Superior temporal gyrus (tissue), 1 donor: ENCODE measurements around the gene DUSP16.
"Not testable (repeated sequence)": the region's sequence is repeated elsewhere in the genome, so short reads cannot be mapped to it uniquely, and the experiment has no call there.

Experiments used
- DNase-seq: peaks from one replicate; pipeline ENCODE4 v3.0.0-alpha.2; 2016; ENCODE audit errors: extremely low spot score

DUSP16 gene

DNA sequence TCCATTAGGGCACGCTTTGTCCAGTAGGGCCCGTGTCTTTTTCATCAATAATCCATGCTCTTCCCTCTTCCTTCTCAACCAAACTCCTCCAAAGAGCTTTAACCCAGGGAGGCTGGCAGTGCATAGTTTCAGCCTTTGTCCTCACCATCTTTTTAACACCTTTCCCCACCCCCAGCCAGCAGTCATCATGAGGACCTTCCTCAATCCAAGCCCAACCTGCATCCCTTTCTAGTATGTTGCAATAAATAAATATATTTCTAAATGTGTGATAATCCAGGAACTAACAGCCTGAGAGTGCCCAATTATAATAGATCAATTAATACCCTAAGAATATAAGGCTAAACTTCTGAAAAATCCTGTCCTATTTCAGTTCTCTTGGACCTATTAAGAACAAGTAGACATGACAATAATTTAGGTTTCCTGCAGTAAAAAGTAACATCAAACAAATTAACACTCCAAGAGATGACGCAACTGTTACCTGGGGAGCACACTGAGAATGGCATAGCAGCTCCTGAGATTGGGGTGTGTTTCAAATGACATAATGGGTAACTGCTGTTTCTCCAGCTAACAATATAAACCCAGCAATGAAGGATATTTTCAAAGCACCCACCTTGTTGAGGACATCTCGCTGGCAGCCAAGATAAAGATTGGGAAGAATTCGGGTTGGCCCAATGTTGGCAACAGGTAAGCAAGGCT is 62.6 kb downstream of the DUSP16 start:
- DNase-seq = no peak

DNA sequence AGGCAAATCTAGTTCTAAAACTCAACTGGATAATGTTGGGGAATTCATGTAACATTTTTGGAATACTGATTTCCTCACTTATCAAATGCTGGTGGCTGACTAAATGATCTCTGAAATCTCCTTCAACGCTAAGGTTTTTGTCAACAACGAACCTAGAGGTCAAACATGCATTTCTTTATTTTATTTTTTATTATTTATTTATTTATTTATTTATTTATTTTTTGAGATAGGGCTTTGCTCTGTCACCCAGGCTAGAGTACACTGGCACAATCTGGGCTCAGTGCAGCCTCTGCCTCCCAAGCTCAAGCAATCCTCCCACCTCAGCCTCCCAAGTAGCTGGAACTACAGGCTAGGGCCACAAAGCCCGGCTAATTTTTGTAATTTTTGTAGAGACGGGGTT is 64.5 kb downstream of the DUSP16 start:
- DNase-seq = no peak

DNA sequence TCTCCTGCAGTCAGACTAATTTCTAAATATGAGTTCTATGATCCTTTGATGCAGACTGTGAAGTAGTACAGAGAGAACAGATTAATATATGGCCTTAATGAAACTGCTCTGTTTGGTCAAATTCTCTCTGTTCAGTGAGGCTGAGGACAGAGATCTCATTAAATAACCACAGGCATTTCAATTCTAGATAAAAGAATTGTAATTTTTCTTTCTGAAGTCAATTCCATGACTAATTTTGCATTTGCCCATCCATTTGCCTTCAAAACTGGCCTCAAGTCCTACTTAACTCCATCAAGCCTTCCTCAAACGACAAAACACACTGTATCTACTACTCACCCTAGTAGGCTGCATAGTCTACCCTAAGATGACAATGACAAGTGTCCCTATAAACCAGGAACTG is 67.1 kb downstream of the DUSP16 start:
- DNase-seq = no peak

- DNase-seq = no peak
Observed at GRCh38 chr12:12492547-12492946, 70.1 kb downstream of the DUSP16 start.

DNA sequence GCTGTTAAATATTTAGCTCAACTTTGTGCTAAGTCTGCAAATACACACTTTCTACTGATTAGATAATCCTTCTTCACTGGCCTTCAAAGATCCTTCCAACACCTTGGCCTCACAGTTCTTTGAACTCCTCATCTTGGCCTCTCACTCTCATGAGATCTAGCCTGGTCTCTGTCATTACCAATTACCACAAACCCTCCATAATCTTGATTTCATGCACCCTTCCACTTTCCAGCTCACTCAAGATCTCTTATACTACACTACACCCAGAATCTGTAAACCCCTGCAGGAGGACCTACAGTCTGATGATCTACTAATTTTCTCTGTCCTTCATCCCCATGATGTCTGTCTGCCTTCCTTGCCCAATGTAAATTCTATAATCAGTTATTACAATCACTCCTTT is 71.1 kb downstream of the DUSP16 start:
- DNase-seq = no peak

DNA sequence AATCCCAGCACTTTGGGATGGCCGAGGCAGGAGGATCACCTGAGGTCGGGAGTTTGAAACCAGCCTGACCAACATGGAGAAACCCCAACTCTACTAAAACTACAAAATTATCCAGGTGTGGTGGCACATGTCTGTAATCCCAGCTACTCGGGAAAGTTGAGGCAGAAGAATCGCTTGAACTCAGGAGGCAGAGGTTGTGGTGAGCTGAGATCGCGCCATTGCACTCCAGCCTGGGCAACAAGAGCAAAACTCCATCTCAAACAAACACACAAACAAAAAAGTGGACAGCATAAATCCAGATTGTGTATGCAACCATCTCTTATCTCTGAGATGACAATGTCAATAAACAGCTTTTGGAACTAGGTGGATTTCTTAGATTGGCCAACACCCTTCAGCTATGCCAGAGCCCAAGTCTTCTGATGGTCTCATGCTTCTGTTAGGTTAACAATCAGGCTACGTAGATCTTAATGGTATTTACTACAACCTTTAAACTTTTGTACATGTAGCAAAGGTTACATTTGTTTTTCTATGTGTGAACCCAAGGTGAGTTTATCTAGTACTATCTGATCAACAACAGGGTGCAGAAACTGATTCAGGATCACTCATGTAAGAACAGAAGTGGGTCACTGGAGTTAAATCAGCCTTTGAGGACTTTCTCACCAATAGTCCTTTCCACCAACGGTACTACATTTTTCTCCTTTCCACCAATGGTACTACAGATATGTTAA is 73.7 kb downstream of the DUSP16 start:
- no peak for DNase-seq

DNA sequence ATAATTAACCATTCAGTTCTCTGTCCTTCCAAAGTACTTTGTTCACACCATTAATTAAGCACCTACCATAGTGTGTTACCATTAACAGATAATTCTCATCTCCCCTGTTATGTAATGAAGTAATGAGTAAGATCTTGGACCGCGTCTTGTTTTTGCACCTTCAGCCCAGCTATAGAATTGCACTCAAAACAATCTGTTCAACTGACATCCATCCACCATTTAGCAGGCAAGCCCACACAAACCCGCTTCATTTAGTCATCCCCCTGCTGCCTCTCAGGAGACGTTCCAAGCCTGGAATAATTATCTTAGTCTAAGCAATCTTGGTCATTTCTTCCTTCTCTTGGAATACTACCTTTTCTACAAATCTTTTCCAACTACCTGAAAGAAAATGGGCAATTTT is 74.4 kb downstream of the DUSP16 start:
- DNase-seq = no peak

DNA sequence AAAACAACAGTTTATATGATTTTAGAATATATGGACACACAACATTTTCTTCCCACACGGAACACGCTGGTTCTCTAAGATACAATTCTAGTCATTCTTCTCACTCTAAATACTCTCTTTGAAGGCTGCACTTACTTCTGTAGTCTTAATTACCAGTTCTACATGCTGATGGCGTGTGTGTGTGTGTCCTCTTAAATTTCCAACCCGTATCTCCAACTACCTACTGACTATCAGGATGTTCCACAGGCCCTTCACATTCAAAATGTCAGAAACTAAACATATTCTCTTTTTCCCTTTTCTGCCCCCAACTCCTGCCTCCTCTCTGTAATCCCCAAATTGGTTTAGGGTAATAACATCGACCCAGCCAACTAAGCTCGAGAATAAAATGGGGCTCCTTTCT is 75.2 kb downstream of the DUSP16 start:
- no peak for DNase-seq

DNA sequence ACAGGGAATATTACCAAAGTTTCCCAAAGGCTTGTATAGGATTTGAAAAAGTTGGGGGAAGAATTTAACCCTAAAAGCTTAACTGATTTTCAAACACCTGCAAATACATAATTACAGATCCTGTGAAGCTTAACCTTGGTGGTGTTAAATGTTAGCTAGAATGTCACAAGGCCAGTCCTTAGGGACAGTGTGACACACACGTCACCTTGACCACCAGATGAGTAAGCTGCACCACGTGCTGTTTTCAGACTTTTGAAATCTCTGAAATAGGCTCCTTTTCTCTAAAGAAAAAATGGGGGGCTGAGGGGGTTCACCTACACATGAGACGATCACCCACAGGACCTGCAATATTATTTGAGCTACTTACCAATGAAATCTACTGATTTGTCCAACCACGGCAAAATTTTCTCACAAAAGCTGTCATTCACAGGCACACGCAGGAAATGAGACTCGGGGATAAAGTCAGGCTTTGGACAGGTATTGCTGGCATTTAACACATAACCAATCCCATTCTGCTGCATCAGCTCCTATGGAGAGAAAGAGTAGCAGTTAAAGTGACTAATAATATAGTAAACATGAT is 75.9 kb downstream of the DUSP16 start:
- DNase-seq = no peak

DNA sequence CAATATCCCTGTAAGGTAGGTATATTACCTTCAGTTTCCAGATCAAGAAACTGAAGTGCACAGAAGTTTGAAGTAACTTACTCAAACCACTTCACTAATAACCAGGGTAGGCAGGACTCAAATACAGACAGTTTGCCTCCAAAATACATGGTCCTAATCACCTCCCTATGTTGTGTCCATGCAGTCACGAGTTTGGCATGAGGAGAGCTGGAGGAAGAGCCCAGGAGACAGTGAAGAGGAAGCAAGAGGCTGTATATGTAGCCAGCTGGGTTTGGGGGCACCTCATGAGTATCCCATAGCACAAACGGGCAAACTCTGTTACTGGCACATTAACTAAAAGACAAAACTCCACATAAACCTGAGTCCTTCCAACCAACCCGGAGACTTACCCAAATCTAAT is 79.2 kb downstream of the DUSP16 start:
- no peak for DNase-seq

- DNase-seq = no peak
Observed at GRCh38 chr12:12482959-12483358, 79.7 kb downstream of the DUSP16 start.

GRCh38 chr12:12482150-12482761 is 80.4 kb downstream of the DUSP16 start:
- no peak for DNase-seq

- DNase-seq = no peak
Observed at GRCh38 chr12:12481631-12482030, 81.0 kb downstream of the DUSP16 start.

DNA sequence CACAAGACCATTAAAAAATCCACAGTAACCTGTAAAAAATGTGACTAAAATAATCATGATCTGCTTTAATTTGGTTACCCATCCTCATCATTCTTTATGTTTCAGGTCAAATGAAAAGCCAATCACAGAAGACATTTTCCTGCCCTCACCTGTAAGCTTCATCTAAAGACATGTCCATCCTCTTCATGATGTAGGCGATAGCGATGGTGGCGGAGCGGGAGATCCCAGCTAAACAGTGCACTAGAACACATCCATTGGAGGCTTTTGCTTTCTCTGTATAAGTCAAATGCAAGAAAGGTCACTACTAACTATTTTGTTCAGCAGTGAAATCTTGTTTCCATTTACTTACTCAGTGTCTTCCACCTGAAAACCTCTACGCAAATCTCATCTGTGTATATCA is 82.6 kb downstream of the DUSP16 start:
- no peak for DNase-seq

GRCh38 chr12:12477532-12477890 is 85.2 kb downstream of the DUSP16 start:
- DNase-seq = no peak

DNA sequence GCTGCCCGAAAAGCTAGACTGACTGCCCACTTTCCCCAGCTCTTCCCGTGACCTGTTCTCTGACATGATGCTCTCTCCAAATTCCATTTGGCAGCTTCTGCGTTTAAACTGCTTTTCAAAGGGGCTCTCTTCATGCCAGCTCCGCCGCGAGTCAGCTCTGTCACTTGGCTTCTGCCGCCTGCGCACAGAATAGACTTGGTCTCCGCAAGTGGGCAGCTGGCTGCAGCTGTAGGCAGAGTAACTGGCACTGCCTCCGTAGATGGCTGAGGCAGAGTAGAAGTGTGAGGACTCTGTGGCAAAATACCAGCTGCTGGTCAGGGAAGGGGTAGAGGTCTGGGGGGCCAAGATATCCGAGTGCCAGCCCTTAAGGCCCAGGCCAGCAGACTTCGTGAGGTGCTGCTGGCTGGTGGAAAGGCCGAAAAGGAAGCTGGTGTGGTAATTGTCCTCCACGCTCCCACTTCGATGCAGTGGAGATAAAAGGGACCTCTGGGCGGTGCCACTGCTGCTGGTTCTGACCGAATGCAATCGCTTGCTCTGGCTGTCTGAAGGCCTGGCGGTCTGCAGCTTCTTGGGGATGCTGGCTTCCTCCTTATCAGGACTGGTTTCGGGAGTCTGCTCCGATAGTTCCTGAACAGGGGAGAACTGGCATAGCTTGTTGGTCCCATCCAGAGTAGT is 85.7 kb downstream of the DUSP16 start:
- DNase-seq = peak; percentile 90

DNA sequence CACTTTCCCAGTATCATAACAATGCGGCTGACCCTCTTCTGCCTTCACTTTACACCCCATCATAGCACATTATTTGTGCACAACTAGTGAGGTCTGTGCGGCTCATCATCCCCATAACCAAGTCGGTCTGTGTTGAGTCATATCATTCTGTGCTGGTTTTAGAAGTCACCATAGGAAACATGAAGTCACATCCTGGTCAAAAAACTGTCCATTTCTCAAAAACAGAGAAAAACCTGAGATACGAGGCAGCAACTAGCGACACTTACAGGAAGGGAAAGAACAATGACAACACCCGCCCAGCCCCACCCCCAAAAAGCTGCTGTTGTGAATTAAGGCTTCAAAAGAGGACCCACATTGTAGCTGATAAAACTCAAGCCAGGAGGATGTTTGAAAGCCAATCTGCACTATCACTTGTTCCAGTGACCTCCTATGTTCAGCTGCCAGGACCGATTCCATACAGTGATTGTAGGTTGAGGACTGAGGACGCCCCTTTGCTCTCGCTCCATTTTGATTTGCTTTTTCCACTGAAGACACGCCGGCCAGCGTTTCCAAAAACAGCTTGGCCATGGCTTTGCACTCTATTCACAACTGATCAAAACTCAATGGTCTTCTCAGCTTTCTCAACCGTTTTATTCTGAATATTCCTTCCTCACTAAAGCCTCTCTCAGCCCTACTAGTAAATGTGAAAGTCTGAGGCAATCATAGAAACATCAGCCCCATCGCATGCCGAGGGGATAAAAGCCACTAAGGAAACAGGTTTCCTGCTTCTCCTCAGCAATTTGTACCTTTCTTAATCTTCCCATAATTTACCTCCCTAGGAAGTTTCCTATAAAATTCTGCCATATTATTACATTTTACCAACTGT is 87.5 kb downstream of the DUSP16 start:
- no peak for DNase-seq

DNA sequence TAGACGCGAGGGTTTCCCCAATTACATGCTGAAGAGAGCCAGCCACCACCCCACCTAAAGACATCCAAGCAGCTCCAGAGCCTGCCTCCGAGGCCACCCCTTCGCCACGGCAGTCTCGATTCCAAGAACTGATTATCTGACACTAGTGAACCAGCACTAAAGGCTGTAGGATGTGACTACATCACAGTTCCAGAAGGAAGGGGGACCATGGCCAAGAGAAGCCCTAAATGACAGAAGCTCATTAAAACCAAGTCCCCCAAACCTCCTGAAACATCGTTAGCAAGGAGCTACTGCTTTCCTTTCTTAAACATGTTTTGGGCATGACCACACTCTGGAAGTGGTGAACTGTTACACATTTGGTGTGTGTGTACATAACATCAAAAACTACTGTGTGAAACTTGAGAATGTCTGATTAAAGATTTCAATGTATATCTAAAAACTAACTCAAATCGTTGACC is 88.2 kb downstream of the DUSP16 start:
- DNase-seq = no peak

- DNase-seq = no peak
Observed at GRCh38 chr12:12473223-12473622, 89.4 kb downstream of the DUSP16 start.

- not testable (repeated sequence) for DNase-seq
Observed at GRCh38 chr12:12471982-12472961, 90.4 kb downstream of the DUSP16 start.
